Left hindlimb (tissue), 1 donor: ENCODE results near the gene CYP26B1.

Experiments used
- DNase-seq: peaks from one replicate; pipeline ENCODE4 v3.0.0-alpha.2; 2018

CYP26B1 gene

GRCh38 chr2:72154386-72154975 is 6.8 kb upstream of the CYP26B1 start:
- DNase-seq, result no peak

- no peak for DNase-seq
These were observed 6.3 kb upstream of the CYP26B1 start for GRCh38 chr2:72153924-72154323.

GRCh38 chr2:72153026-72153791 is 5.5 kb upstream of the CYP26B1 start:
- no peak for DNase-seq

GRCh38 chr2:72150861-72151356 is 3.2 kb upstream of the CYP26B1 start:
- DNase-seq, result peak; percentile 33

DNA sequence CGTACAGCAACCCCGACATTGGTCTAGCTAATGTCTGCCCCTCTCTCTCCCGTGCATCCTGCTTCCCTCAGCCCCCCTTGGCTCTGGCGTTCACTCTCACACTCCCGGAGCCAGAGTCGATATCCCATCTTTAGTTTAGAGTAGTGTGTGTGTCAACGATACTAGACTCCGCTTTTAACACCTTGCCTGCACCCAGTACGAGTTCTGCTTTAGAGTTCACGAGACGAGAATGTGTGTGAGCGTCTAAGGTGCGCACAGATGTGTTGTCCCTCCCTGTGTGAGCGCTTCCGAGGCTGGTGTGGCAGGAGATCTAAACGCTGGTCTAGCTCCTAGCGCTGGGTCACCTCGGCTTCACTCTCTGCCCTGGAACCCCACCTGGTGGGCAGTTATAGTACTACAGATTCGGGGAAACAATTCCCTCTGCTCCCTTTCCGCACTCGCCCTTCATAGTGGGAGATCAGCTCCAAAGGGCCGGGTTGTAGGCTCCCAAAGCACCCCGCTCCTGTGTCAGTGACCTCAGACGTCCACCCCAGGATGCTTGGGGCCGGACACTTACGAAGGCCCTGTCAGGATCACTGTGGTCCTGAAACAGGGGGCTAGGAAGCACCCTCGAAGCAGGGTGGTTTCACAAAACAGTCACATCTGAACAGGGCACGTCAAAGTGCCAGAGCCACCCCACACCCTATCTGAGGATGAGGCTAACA is 2.6 kb upstream of the CYP26B1 start:
- DNase-seq, result peak; percentile 89

DNA sequence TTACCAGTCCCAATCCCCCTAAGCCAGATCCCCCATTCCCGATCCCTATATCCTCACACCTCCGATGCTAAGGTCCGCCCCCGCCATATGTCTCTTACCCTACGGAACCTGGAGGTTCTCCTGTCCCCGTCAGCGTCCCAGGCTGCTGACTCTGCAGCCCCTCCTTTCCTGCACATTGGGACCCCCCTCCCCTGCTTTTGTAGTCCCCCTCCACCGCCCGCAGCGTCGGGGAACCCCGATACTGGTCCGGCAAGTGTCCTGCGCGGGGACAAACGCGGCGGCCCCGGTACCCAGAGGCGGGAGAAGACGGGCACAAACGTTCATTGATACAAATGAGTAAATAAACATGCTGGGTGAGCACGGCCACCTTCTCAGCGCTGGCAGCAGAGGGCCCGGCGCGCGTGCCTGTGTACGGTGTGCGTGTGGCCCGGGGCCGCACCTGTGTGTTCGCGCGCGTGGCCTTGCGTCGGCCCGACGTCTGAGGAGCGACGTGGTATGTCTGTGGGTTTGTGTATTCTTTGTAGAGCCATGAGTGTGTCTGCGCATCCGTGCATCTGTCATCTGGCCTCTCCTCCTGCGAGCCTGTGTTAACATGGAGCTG is 2.0 kb upstream of the CYP26B1 start:
- peak; percentile 53 for DNase-seq

GRCh38 chr2:72148837-72149555 is 1.3 kb upstream of the CYP26B1 start:
- peak; percentile 82 for DNase-seq

DNA sequence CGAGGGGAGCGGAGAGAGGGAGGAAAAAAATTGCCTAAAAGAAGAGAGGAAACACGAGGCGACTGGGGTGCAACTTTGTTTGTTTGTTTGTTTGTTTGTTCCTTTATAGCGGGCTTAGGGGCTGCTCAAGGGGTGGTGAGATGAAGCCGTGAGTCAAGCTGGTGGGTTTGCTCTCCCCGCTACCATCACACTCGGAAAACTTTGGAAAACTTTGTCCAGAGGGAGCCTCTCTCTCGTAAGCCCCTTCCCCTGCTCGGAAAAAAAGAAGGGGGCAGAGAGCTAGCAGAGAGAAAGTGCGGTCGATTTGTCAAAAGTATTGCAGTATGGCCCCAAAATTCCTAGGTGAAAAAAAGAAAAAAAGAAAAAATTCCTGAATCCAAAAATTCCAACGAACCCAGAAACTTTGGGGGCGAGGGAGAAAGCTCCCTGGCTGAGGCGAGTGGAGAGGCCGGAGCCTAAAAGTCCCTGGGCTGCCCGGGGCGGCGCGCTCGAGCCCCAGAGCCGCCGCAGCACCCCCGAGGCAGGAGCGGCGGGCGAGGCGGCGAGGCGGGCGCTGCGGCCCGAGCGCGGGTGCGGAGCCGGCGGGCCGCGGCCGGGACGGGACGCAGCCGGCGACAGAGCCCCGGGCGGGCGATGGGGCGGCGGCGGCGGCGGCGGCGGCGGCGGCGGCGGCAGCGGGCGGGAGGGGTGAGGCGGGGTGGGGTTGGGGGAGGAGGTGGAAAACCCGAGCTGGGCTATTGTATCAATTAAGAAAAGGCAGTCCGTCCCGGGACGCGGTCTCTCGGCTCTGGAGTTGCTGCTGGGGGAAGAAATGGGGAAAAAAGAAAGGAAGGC is 558 bp upstream of the CYP26B1 start:
- DNase-seq, result no peak

DNA sequence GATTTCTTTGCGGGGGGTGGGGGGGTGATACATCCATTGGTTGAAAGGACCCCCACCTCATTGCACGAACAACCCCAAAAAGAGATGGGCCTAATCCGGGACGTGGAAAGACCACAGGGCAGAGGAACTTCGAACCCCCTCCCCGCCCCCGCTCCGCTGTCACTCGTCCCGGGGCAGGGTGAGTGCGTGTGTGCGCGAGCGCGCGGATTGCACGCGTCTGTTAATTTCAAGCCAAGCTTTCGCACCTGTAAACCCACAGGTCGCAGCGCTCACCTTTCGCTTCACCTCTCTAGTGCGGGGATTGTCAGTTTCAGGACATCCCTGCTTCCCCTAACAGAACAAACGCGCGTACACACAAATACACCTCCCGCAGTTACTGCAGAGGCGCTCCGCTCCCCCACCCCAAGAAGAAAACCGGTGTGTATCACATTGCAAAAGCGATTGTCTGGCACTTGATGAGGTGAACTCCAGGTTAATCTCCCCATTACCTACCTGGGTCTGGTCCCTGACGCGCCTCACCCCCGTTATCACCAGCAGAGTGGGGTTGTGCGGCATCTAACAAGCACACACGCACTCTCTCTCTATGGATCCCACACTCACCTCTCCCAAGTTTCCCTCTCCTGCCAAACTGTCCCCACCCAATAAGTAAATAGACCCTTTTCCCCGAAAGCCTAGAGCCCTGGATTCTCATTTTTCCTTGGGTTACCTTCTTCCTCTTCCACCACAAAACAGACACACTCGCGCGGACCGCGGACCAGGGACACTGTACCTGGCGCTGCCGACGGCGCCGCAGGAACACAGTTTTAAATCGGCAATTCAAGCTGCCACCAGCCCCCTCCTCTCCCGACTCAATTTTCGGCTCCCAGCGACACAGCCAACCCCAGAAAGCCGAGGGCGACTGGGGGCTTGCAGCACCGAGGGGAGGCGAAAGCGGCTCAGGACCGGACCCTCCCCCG is 1.0 kb downstream of the CYP26B1 start:
- no peak for DNase-seq

DNA sequence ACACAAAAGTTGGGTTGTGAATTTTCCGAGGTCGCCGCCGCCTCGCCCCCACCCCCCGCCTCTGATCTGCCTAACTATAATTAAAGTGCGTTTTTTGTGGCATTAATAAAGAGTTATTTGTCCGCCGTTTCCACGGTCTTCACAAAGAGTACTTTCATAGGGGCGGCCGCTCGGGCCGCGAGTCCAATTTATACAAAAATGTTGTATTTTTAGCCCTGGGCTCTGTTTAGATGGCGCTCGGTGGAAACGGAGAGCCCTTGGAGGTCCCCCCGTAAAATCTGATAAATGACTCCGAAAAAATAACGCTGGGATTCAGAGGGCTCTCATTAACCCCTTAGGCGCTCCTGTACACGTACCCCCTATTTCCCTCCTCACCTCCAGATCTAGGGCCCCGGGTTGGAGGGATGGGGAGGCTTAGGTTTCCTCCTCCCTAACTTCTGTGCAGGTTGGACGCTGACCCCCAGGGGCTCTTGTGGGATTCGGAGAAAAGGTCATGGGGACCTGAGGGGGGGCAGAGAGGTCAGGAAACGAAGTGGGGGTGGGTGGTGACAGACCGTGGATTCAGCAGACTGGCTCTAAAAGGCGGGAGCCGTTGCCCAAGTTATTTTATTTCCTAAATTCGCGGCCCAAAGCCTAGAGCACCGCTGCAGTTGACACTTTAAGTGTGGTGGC is 1.9 kb downstream of the CYP26B1 start:
- DNase-seq, result no peak

DNA sequence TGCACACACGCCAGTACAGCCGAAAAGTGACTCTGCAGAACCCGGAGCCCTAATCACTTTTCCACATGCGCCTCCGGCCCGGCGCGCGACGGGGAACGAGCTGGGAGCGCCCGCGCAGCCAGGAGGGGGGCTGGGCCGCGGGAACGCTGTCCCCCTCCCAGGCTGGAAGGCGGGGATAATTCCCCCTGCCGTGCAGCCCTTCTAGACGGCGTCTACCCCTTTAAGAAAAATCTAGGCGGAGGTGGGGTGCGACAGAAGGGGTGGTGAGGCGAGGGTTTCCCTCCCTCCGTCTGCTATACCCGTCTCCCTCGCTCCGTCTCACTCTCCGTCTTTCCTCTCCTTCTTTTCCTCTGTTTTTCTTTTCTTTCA is 2.4 kb downstream of the CYP26B1 start:
- DNase-seq, result peak; percentile 91

DNA sequence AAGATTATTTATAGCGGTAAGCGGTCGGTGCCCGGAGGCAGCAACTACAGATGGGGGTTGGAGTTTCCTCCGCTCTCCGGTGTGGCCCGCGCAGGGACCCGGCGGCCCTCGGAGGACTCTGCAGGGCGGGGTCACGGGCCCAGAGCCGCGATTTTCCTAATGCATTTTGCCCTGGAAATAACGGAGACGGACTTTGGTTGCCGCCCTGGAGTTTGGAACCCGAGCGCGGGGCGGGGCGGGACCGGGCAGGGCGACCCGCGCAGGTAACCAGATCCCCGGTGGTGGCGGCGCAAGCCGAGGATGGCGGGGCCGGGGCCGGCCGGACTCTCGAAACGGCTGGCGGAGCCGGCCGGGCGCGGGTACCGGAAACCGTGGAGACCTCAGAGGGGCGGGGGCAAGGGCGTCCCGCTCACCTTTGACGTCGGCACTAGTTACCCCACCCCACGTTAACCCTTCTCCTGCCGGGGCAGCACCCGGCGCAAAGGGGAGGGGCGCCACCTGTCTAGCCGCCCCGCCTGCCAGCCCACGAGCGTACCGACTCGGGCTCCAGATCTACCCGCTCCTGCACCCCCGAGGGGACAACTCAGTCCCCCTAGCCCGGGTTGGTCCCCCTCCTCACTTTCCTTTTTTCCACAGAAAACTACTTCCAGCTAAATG is 2.9 kb downstream of the CYP26B1 start:
- DNase-seq, result peak; percentile 88

- DNase-seq, result peak; percentile 89
These were observed 3.4 kb downstream of the CYP26B1 start for GRCh38 chr2:72144274-72144631.

DNA sequence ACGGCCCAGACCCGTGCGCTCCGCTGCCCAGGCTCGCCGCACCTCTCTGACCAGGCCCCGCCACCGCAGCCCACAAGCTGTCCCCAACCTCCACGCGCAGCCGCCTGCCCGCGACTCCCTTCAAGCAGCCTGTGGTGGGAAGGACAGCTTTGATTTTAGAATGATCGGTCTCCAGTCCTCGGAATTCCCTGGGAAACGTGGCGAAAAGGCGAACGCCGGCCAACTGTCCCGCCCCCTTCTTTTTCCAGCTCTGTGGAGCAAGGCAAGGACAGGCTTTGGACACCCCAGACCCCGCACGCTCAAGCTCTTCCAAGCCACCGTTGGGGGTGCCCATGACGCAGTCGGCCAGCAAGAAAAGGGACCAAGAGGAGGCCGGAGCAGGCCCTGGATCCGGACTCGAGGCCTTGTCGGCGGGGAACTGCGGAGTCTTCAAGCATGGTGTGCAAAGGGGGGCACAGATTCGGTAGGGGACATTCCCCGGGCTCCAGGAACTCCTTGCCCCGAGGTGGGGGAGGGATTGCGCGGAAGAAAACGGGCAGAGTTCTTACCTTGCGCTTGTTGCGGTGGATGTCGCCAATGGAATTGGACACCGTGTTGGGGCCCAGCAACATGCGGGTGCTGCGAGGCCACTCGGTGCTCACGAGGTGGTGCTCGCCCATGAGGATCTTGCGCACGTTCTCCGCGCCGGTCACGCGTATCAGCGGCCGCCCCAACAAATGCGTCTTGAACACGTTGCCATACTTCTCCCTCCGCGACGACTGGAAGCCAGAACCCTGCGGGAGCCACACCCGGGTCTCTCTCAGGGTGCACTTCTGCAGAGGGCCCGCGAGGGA is 4.0 kb downstream of the CYP26B1 start:
- DNase-seq, result peak; percentile 74

GRCh38 chr2:72142570-72143440 is 4.9 kb downstream of the CYP26B1 start:
- peak; percentile 86 for DNase-seq

DNA sequence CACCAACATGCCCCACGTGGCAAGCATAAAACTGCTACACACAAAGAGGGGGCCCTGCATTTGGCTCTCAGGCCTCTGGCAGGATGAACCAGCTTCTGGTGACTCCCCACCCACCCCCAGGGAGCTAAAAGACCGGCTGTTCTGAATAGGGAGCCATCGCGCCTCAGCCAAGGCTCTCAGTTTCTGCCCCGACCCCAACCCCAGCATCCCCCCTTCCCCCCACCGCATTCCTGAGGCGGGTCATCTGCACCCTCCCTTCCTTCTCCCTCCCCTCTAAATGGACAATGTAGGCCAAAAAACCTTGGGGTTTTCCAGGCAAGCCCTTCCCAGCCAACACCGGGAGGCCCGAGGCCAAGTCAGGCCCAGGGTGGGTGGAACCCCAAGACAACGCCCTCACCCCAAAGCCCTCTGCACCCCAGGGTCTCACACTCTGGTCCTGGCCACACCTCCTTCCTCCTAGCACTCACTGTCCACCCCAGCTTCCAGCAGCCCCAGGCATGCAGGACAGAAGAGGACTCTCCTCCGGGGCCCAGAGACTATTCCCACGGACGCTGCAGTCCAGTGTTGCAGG is 5.7 kb downstream of the CYP26B1 start:
- no peak for DNase-seq

- peak; percentile 57 for DNase-seq
These were observed 6.5 kb downstream of the CYP26B1 start for GRCh38 chr2:72141032-72141645.
